WTC11 (cell line): ENCODE results near the gene PRKCE.

Source experiments
- CTCF ChIP-seq: fragments of 200-600 bp; IDR thresholded peaks from 2 replicates; pipeline ENCODE4 v1.8.0; 2022; ENCODE audit warnings: antibody characterized with exemption
- ETV6 ChIP-seq: sonication (generic); formaldehyde crosslinking; IDR thresholded peaks from 2 replicates; pipeline ENCODE4 v1.8.1; 2022; ENCODE audit warnings: mild to moderate bottlenecking, missing genetic modification reagents
- JAZF1 ChIP-seq: fragments of 250-450 bp; sonication (Bioruptor Pico); IDR thresholded peaks from 2 replicates; pipeline ENCODE4 v1.9.0; 2021; ENCODE audit warnings: moderate library complexity, mild to moderate bottlenecking, inconsistent platforms
- TP53 ChIP-seq: sonication (generic); formaldehyde crosslinking; IDR thresholded peaks from 2 replicates; pipeline ENCODE4 v1.8.1; 2023; ENCODE audit warnings: mild to moderate bottlenecking, missing genetic modification reagents
- USF2 ChIP-seq: sonication (generic); formaldehyde crosslinking; IDR thresholded peaks from 2 replicates; pipeline ENCODE4 v1.8.1; 2023; ENCODE audit warnings: mild to moderate bottlenecking, missing genetic modification reagents, moderate library complexity
- ZNF232 ChIP-seq: sonication (generic); formaldehyde crosslinking; IDR thresholded peaks from 2 replicates; pipeline ENCODE4 v1.8.0; 2022; ENCODE audit warnings: mild to moderate bottlenecking, missing genetic modification reagents
- ZNF263 ChIP-seq: sonication (generic); formaldehyde crosslinking; IDR thresholded peaks from 2 replicates; pipeline ENCODE4 v1.8.1; 2022; ENCODE audit warnings: low read depth, mild to moderate bottlenecking, moderate library complexity, missing genetic modification reagents
- ZNF416 ChIP-seq: fragments of 250-450 bp; sonication (Bioruptor Pico); IDR thresholded peaks from 2 replicates; pipeline ENCODE4 v1.9.0; 2021; ENCODE audit warnings: mild to moderate bottlenecking, inconsistent platforms

- TF ChIP-seq TP53 (CRISPR knock-in tag), result no peak
- TF ChIP-seq ZNF232 (CRISPR knock-in tag), result no peak
- no peak for TF ChIP-seq ZNF416 (CRISPR knock-in tag)
- TF ChIP-seq CTCF, result no peak
- no peak for TF ChIP-seq ETV6 (CRISPR knock-in tag)
- no peak for TF ChIP-seq JAZF1
- no peak for TF ChIP-seq ZNF263 (CRISPR knock-in tag)
- no peak for TF ChIP-seq USF2 (CRISPR knock-in tag)
Observed at GRCh38 chr2:45830322-45830721, 178.8 kb downstream of the PRKCE start.
